H9 (cell line): ENCODE measurements around the gene GGPS1. TPM values are rescaled to one million over a fixed set of nuclear protein-coding genes. Genes with fewer than 3 reads are reported as not detected.

Source experiments
- DNase-seq: peaks from one replicate; pipeline ENCODE4 v3.0.0-alpha.2; 2017
- H2AFZ ChIP-seq: one replicate; pipeline ENCODE4 v1.6.1; 2013; ENCODE audit warnings: mild to moderate bottlenecking, low read length, control low read depth, moderate library complexity
- H2AK5ac ChIP-seq: 2 replicates; pipeline ENCODE4 v1.6.1; 2013; ENCODE audit warnings: low read length, control low read depth, mixed read lengths; ENCODE audit not compliant: insufficient read length
- H2BK120ac ChIP-seq: one replicate; pipeline ENCODE4 v1.6.1; 2013; ENCODE audit warnings: low read depth, mild to moderate bottlenecking, low read length, control low read depth, inconsistent platforms; ENCODE audit not compliant: poor library complexity, severe bottlenecking
- H2BK12ac ChIP-seq: 2 replicates; pipeline ENCODE4 v1.6.1; 2013; ENCODE audit warnings: low read length, control low read depth, mixed read lengths, low read depth; ENCODE audit not compliant: insufficient read length
- H2BK15ac ChIP-seq: 2 replicates; pipeline ENCODE4 v1.6.1; 2013; ENCODE audit warnings: low read depth, low read length, control low read depth
- H2BK20ac ChIP-seq: one replicate; pipeline ENCODE4 v1.6.1; 2013; ENCODE audit warnings: low read depth, mild to moderate bottlenecking, low read length, control low read depth, inconsistent platforms; ENCODE audit not compliant: poor library complexity, severe bottlenecking
- H2BK5ac ChIP-seq: 2 replicates; pipeline ENCODE4 v1.6.1; 2013; ENCODE audit warnings: low read length, control low read depth, mixed read lengths; ENCODE audit not compliant: insufficient read length
- H3K14ac ChIP-seq: 2 replicates; pipeline ENCODE4 v1.6.1; 2013; ENCODE audit warnings: low read length, control low read depth; ENCODE audit not compliant: insufficient read depth
- H3K18ac ChIP-seq: 2 replicates; pipeline ENCODE4 v1.6.1; 2013; ENCODE audit warnings: low read depth, mild to moderate bottlenecking, mixed read lengths, low read length, control low read depth; ENCODE audit not compliant: insufficient read length
- H3K23ac ChIP-seq: 2 replicates; pipeline ENCODE4 v1.6.1; 2013; ENCODE audit warnings: low read length, control low read depth, mixed read lengths, low read depth; ENCODE audit not compliant: insufficient read length
- H3K23me2 ChIP-seq: 2 replicates; pipeline ENCODE4 v1.6.1; 2013; ENCODE audit warnings: low read depth, mild to moderate bottlenecking, mixed read lengths, low read length, control low read depth; ENCODE audit not compliant: insufficient read length, poor library complexity, severe bottlenecking
- H3K27ac ChIP-seq: 2 replicates; pipeline ENCODE4 v1.5.1; 2013; ENCODE audit warnings: low read length, control low read depth, mixed read lengths, low read depth; ENCODE audit not compliant: insufficient read length
- H3K27me3 ChIP-seq: 2 replicates; pipeline ENCODE4 v1.6.1; 2013; ENCODE audit warnings: low read length, control low read depth, inconsistent platforms; ENCODE audit not compliant: insufficient read depth
- H3K4ac ChIP-seq: 2 replicates; pipeline ENCODE4 v1.6.1; 2013; ENCODE audit warnings: low read depth, mild to moderate bottlenecking, control low read depth, inconsistent platforms, low read length, moderate library complexity
- H3K4me1 ChIP-seq: 2 replicates; pipeline ENCODE4 v1.6.1; 2013; ENCODE audit warnings: low read length, control low read depth, inconsistent platforms; ENCODE audit not compliant: insufficient read depth
- H3K4me2 ChIP-seq: 2 replicates; pipeline ENCODE4 v1.6.1; 2013; ENCODE audit warnings: low read length, control low read depth, mixed read lengths; ENCODE audit not compliant: insufficient read length, insufficient read depth
- H3K56ac ChIP-seq: 2 replicates; pipeline ENCODE4 v1.6.1; 2013; ENCODE audit warnings: low read depth, mild to moderate bottlenecking, mixed read lengths, low read length, control low read depth; ENCODE audit not compliant: insufficient read length
- H3K79me1 ChIP-seq: 2 replicates; pipeline ENCODE4 v1.6.1; 2013; ENCODE audit warnings: low read depth, mild to moderate bottlenecking, moderate library complexity, low read length, control low read depth, inconsistent platforms; ENCODE audit not compliant: insufficient read depth, poor library complexity, severe bottlenecking
- H3K79me2 ChIP-seq: 2 replicates; pipeline ENCODE4 v1.6.1; 2013; ENCODE audit warnings: low read length, control low read depth, inconsistent platforms; ENCODE audit not compliant: insufficient read depth
- H3K9ac ChIP-seq: 2 replicates; pipeline ENCODE4 v1.6.1; 2013; ENCODE audit warnings: low read length, control low read depth, mixed read lengths; ENCODE audit not compliant: insufficient read length; ENCODE audit errors: extremely low read depth
- H3K9me3 ChIP-seq: one replicate; pipeline ENCODE4 v1.6.1; 2013; ENCODE audit warnings: low read depth, low read length, inconsistent platforms; ENCODE audit not compliant: control insufficient read depth
- H3T11ph ChIP-seq: one replicate; pipeline ENCODE4 v1.6.1; 2013; ENCODE audit warnings: mild to moderate bottlenecking, low read length, control low read depth, inconsistent platforms
- H4K20me1 ChIP-seq: one replicate; pipeline ENCODE4 v1.6.1; 2013; ENCODE audit not compliant: control insufficient read depth, insufficient read length, insufficient read depth
- H4K5ac ChIP-seq: 2 replicates; pipeline ENCODE4 v1.6.1; 2013; ENCODE audit warnings: low read depth, mild to moderate bottlenecking, mixed read lengths, low read length, control low read depth; ENCODE audit not compliant: insufficient read length
- H4K8ac ChIP-seq: replicated peaks from 2 replicates; pipeline ENCODE4 v1.6.1; 2013; ENCODE audit warnings: low read length, control low read depth, mixed read lengths, low read depth; ENCODE audit not compliant: insufficient read length
- H4K91ac ChIP-seq: 2 replicates; pipeline ENCODE4 v1.6.1; 2013; ENCODE audit warnings: low read depth, mild to moderate bottlenecking, moderate library complexity, mixed read lengths, low read length, control low read depth; ENCODE audit not compliant: insufficient read length
- H3K27ac Mint-ChIP-seq, 3 experiments: 2 replicates in 2 of 3; 3 replicates in 1 of 3; pipeline ENCODE4 v1.8.0; 2020 to 2021; ENCODE audit warnings: mixed read lengths in 3 of 3, mild to moderate bottlenecking in 1 of 3, moderate library complexity in 1 of 3
- H3K27me3 Mint-ChIP-seq: 2 replicates; pipeline ENCODE4 v1.8.0; 2021; ENCODE audit warnings: low read depth, mild to moderate bottlenecking, moderate library complexity, mixed read lengths
- H3K36me3 Mint-ChIP-seq, 3 experiments: 2 replicates in 2 of 3; 3 replicates in 1 of 3; pipeline ENCODE4 v1.8.0; 2020 to 2021; ENCODE audit warnings: low read depth in 3 of 3, mixed read lengths in 3 of 3; ENCODE audit not compliant: insufficient read depth in 1 of 3
- H3K4me1 Mint-ChIP-seq, 2 experiments: 2 replicates each; pipeline ENCODE4 v1.8.0; 2020; ENCODE audit warnings: mixed read lengths in 2 of 2
- H3K4me3 Mint-ChIP-seq, 2 experiments: 2 replicates in 1 of 2; 3 replicates in 1 of 2; pipeline ENCODE4 v1.8.0; 2020 to 2021; ENCODE audit warnings: mild to moderate bottlenecking in 2 of 2, mixed read lengths in 2 of 2, moderate library complexity in 1 of 2
- H3K9me3 Mint-ChIP-seq, 2 experiments: 2 replicates in 1 of 2; 3 replicates in 1 of 2; pipeline ENCODE4 v1.8.0; 2020; ENCODE audit warnings: mild to moderate bottlenecking in 2 of 2, mixed read lengths in 2 of 2, moderate library complexity in 1 of 2
- WGBS: extraction: QIAGEN DNeasy Blood & Tissue Kit; methylation state at CpG from one replicate; pipeline ENCODE4 v1.1.7; 2013; ENCODE audit warnings: missing lambda C conversion rate, low lambda C conversion rate, mixed read lengths; ENCODE audit not compliant: insufficient read length; ENCODE audit errors: extremely low coverage; 5-methylcytosine and 5-hydroxymethylcytosine counted together
- total RNA-seq: library from RNA; stranded (reverse); gene quantifications from 2 replicates; pipeline ENCODE4 v1.2.1, GENCODE V29; 2021
- TF ChIP-seq, protein P1 (sequence below): fragments of 200-600 bp; sonication (generic); conservative IDR thresholded peaks from 3 replicates; pipeline ENCODE4 v1.8.0; 2021; ENCODE audit warnings: antibody characterized with exemption, mild to moderate bottlenecking

GGPS1 gene
- total RNA-seq, 1 experiment from 2014 or later, result 44.7 TPM

DNA sequence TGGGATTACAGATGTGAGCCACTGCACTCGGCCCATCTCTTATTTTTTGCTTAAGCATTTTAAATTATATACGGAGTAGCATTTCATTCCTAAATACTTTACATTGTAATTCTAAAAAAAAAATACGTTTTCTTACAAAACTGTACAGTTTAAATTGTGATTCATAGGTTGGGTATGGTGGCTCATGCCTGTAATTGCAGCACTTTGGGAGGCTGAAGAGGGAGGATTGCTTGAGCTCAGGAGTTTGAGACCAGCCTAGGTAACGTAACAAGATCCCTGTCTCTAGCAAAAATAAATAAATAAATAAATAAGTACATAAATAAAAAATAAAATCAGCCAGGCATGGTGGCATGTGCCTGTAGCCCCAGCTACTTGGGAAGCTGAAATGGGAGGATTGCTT lies 63.5 kb downstream of the GGPS1 start:
- no peak overlapping the region for H2BK20ac ChIP-seq
- peaks cover 14 to 19% of the 10 kb centered on the region in 2 experiments for H3K9me3 Mint-ChIP-seq

More for the DNA sequence above, 63.5 kb downstream of the GGPS1 start:
- H2BK120ac ChIP-seq, result no peak overlapping the region
- H4K20me1 ChIP-seq, result no peaks in the 10 kb centered on the region
- no peak overlapping the region for H4K5ac ChIP-seq
- no peak overlapping the region for H3K9ac ChIP-seq
- H4K91ac ChIP-seq, result no peak overlapping the region
- no peak overlapping the region for H3K14ac ChIP-seq
- H2AFZ ChIP-seq, result no peak overlapping the region
- WGBS, result no CpG with 5 or more reads among the region's 4 CpGs
- no peak for DNase-seq
- Mint-ChIP-seq H3K27ac (no peak overlapping the region), H3K27me3 (peaks cover 4% of the 10 kb centered on the region; the same call in 1 of the 2 replicates), H3K4me1 (no peaks in the 10 kb centered on the region), H3K4me3 (no peak overlapping the region), H3K36me3 (peaks cover 22 to 35% (median 22%) of the 10 kb centered on the region in 3 experiments)
- no peak overlapping the region for H3K23ac ChIP-seq
- no peaks in the 10 kb centered on the region for H3K23me2 ChIP-seq
- no peak overlapping the region for H2BK5ac ChIP-seq
- H3K9me3 ChIP-seq, result peaks cover 5% of the 10 kb centered on the region
- H3K27ac ChIP-seq, result no peak overlapping the region
- no peak overlapping the region for H3K18ac ChIP-seq
- no peak overlapping the region for H2BK15ac ChIP-seq
- H3K79me1 ChIP-seq, result peaks cover 3% of the 10 kb centered on the region
- no peak overlapping the region for H3K56ac ChIP-seq
- TF ChIP-seq, protein P1, sequence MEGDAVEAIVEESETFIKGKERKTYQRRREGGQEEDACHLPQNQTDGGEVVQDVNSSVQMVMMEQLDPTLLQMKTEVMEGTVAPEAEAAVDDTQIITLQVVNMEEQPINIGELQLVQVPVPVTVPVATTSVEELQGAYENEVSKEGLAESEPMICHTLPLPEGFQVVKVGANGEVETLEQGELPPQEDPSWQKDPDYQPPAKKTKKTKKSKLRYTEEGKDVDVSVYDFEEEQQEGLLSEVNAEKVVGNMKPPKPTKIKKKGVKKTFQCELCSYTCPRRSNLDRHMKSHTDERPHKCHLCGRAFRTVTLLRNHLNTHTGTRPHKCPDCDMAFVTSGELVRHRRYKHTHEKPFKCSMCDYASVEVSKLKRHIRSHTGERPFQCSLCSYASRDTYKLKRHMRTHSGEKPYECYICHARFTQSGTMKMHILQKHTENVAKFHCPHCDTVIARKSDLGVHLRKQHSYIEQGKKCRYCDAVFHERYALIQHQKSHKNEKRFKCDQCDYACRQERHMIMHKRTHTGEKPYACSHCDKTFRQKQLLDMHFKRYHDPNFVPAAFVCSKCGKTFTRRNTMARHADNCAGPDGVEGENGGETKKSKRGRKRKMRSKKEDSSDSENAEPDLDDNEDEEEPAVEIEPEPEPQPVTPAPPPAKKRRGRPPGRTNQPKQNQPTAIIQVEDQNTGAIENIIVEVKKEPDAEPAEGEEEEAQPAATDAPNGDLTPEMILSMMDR, result no peak
- H3K27me3 ChIP-seq, result no peaks in the 10 kb centered on the region
- H3T11ph ChIP-seq, result no peak overlapping the region
- no peak overlapping the region for H3K4ac ChIP-seq
- no peak overlapping the region for H2BK12ac ChIP-seq
- peaks cover 3% of the 10 kb centered on the region; the same call in 1 of the 2 replicates for H3K79me2 ChIP-seq
- H3K4me1 ChIP-seq, result no peaks in the 10 kb centered on the region
- H3K4me2 ChIP-seq, result no peak overlapping the region
- H4K8ac ChIP-seq, result no peak overlapping the region
- H2AK5ac ChIP-seq, result no peak overlapping the region

Other genes starting within 250 kb of the GGPS1 start
- 191 and 197 TPM in 2 replicates for gene TOMM20, start 199.7 kb upstream of the GGPS1 start, total RNA-seq
- 121 and 136 TPM in 2 replicates for gene RBM34, start 167.3 kb upstream of the GGPS1 start, total RNA-seq
- gene ARID4B, start 391 bp upstream of the GGPS1 start, total RNA-seq, result 32.8 and 34.0 TPM in 2 replicates
- gene TBCE, start 38.9 kb downstream of the GGPS1 start, total RNA-seq, result 39.4 and 41.6 TPM in 2 replicates
- 27.8 and 30.9 TPM in 2 replicates for gene B3GALNT2, start 175.9 kb downstream of the GGPS1 start, total RNA-seq